Uterus (tissue), 2 donors: ENCODE results near the gene FAM117A.

Experiments used
- CTCF ChIP-seq, 4 experiments: fragments of 200-600 bp in 2 of 4; fragments of 450-650 bp in 2 of 4; sonication (generic) in 2 of 4; IDR thresholded peaks; one replicate each; pipeline ENCODE4 v1.5.1; 2016 to 2019; ENCODE audit warnings: antibody characterized with exemption in 4 of 4, mild to moderate bottlenecking in 2 of 4, moderate library complexity in 1 of 4
- POLR2A ChIP-seq, 2 donors: fragments of 450-650 bp; IDR thresholded peaks; one replicate each; pipeline ENCODE4 v1.6.1; 2016; ENCODE audit warnings: antibody characterized with exemption in 2 of 2, mild to moderate bottlenecking in 1 of 2, moderate library complexity in 1 of 2

DNA sequence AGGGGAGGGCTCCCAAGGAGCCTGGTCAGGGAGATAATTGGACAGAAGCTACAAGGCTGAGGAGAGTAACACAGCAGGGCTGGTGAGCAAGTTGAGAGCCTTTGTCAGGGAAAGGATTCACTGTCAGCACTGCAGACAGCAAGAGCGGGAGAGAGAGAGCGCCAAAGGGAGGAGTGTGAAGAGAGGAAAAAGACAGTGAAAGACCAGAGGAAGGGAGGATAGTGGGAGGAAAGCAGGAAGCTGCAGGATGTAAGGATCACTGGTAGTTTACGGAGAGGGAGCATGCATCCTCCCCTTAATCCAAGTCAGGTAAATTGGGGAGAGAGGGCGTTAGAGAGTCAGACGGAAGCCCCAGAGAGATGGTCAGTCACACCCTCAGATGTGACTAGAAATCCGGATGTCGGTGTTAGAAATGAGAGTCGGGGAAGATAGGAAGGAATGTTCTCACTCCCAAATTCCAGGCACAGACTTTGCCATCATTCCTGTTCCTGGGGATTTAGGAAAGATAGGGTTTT, 72.2 kb downstream of the FAM117A start:
- TF ChIP-seq POLR2A (IDR thresholded peaks at IDR 0.05): no peak
- no peak for TF ChIP-seq CTCF (IDR thresholded peaks at IDR 0.05)
